CD4-positive, alpha-beta T cell treated with Interleukin-6 for 4 hours (primary cell): ENCODE data around the gene FBXO46.

Experiments used
- DNase-seq: peaks from one replicate; pipeline ENCODE4 v3.0.0-alpha.2; 2020; ENCODE audit warnings: mixed read lengths

Gene FBXO46, protein sequence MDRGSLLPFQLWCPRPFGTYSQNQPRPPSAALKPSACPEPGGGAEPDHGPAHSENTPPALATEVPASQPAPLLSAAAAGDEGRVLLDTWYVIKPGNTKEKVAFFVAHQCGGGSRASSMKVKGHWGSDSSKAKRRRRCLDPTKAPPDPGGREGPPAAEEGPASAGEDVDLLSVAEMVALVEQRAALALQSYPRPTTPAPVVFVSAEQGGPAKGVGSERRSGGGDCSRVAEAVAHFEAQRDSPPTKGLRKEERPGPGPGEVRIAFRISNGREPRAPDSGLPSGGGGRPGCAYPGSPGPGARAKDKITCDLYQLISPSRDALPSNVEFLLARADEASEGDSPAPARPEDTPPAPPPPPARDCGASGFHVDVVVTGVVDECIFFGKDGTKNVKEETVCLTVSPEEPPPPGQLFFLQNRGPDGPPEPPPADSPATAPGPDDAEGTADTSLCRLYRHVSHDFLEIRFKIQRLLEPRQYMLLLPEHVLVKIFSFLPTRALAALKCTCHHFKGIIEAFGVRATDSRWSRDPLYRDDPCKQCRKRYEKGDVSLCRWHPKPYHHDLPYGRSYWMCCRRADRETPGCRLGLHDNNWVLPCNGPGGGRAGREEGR

GRCh38 chr19:45730368-45731288 is at the start of gene FBXO46:
FBXO46 (minus strand) TSS chr19:45730896; CDS start chr19:45713495, 17,401 bp downstream.
- DNase-seq: peak; percentile 94

DNA sequence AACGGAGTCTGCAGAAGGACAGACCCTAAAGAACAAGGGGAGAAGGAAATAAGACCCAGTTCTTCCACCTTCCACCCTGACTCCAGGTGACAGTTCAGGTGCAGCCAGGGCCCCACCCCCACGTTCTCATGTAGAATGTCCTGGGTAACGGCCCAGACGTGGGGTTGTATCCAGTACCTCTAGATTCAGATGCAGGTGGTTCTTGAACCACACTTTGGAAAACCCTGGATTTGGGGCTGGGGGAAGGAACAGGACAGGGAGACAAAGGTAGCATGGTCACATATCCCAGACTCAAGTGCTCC is 49.4 kb upstream of the FBXO46 start:
- DNase-seq: no peak

GRCh38 chr19:45779231-45780145 is 48.8 kb upstream of the FBXO46 start:
- peak; percentile 77 for DNase-seq

DNA sequence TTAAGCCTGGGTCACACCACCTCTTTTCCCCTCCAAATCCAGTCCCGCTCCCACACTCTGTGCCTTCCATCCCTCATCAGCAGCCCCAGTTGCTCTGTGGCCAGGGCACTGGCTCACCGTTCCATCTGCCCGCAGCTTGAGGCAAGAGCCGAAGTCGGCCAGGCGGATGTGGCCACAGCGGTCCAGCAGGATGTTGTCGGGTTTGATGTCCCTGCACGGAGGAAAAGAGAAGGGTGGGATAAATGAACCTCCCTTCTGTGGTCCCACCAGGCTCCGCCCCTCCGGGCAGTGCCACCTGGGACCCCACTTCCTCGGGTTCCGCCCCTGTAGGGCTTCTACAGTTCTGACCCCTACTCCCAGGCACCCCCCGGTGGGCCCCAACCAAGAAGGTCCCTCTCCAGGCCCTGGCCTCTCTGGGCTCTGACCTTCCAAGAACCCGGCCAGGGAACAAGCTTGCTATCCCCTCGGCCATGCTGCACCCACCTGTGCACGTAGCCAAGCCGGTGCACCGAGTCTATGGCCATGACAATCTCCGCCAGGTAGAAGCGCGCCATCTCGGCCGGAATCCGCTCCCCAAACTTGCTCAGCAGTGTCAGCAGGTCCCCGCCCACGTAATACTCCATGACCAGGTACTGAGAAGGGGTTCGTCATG is 47.4 kb upstream of the FBXO46 start:
- no peak for DNase-seq

DNA sequence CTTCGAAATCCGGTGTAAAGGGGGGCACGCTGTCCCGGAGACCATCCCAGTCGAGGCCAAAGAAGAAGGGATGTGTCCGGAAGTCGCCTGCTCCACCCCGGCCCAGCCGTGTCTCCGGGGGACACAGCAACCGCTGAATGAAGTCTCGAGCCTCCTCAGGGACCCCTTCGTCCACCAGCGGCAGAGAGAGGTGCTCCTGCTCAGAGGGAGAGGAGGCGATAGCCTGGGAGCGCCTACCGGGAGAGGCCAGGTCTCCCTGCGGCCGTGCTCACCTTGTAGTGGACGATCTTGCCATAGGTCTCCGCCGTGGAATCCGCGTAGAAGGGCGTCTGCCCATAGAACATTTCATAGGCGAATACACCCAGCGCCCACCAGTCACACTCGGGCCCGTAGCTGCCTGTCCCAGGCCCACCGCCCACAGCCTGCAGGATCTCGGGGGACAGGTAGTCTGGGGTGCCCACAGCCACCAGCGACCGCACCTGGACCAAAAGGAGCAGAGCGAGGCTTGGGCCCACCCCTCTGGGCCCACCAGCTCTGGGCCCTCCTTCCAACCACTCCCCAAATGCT is 46.8 kb upstream of the FBXO46 start:
- no peak for DNase-seq

- DNase-seq: no peak
Measured at GRCh38 chr19:45774765-45775164, 44.1 kb upstream of the FBXO46 start.

- DNase-seq: no peak
Measured at GRCh38 chr19:45773384-45773783, 42.7 kb upstream of the FBXO46 start.

DNA sequence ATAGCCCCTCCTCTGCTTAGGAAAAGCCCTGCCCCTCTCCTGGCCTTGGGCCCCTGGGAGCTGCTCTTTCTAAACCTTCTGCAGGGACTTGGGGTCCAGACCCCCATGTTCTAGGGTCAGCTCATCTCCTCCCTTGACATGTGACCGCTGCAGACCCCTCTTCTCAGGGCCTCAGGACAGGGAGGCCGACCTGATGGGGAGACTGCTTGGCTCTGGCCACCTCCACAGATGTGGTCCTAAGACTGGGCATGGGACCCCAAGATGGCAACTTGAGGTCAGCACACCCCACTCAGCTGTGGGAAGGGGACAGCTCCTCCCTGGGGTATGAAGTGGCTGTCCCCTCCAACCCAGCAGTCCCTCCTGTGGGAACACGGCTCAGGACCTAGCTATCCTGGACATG is 42.2 kb upstream of the FBXO46 start:
- no peak for DNase-seq

DNA sequence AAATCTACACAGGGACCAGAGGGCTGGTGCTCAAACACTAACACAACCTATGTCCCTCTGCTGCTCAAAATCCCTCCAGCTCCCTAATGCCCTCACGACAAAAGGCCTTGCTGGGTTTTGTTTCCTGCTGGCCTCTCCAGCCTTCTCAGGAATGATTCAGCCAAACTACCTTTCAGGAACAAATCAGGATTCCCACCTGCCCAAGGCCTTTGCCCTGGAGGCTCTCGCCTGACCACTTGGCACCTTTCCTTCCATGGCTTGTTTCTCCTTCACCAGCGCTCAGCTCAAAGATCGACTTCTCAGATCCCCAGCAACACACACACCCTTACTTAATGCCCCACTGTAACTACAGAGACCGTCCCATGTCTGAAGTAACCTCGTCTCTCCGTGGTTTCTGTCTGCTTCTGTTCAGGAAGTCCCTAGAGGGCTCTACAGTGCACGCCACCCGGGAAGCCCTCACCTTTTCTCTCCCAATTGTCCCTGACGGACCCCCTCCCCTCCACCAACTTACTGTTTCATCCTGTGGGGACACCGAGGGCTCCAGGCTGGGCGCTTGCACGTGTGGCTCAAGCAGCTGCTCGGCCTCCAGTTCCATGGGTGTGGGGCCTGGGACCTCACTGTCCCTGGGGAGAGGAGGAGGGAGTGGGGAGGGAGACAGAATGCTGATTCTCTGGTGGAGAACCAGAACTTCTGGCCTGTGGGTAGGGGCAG is 41.6 kb upstream of the FBXO46 start:
- DNase-seq: no peak

- no peak for DNase-seq
Measured at GRCh38 chr19:45771311-45771933, 40.7 kb upstream of the FBXO46 start.

DNA sequence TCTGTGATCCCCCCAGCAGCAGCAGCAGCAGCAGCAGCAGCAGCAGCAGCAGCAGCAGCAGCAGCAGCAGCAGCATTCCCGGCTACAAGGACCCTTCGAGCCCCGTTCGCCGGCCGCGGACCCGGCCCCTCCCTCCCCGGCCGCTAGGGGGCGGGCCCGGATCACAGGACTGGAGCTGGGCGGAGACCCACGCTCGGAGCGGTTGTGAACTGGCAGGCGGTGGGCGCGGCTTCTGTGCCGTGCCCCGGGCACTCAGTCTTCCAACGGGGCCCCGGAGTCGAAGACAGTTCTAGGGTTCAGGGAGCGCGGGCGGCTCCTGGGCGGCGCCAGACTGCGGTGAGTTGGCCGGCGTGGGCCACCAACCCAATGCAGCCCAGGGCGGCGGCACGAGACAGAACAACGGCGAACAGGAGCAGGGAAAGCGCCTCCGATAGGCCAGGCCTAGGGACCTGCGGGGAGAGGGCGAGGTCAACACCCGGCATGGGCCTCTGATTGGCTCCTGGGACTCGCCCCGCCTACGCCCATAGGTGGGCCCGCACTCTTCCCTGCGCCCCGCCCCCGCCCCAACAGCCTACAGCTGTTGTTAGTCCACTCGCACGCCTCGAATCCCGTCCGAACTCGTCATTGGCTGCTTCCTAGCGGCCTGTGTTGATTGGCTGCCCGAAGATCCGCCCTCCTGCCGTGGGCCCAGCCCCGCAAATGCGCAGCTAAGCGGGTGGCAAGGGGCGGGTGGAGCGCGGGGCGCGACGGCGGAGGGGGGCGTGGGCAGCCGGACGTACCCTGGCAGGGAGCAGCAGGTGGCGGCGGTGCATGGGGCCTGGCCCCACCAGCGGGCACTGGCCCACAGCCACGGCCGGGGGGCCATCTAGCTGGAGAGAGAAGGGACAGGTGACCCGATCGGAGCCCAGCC is 39.8 kb upstream of the FBXO46 start:
- peak; percentile 92 for DNase-seq

GRCh38 chr19:45769821-45770191 is 39.1 kb upstream of the FBXO46 start:
- DNase-seq: no peak

DNA sequence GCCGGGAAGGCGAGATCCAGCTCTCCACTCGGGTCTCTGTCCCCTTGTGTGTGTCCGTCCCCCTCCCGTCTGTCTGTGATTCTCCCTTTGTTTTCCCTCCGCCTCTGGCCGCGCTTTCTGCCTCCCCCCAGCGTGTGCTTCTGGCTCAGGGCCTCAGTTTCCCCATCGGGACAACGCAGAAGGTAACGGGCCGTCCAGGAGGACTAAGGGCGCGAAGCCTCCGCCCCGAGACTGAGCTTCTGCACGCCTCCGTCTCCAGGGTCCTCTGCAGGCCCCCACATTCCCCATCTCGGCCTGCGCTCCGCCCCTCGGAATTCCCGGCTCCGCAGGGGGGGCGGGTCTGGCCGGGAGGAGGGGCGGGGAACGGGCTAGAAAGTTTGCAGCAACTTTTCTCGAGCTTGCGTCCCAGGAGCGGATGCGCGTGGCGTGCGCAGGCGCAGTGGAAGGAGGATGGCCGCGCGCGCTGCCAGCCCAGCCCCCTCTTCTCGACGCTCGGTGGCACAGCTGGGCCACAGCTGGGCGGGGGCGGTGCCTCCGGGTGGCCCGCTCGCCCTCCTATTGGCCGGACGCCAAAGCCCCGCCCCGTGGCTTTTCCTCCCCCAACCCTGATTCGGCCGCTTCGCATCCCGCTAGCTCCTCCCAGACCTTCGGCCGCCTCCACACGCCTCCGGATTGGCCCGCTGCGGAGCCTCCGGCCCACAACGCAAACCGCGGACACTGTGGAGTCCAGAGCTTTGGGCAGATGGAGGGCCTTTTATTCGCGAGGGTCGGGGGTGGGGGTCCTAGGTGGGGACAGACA is 38.5 kb upstream of the FBXO46 start, which contains the start of gene SIX5:
SIX5 (minus strand) TSS at position 269 of the 799 bp plus-strand sequence. CDS start 408 bp downstream, outside the sequence.
- DNase-seq: peak; percentile 94

- peak; percentile 49 for DNase-seq
Measured at GRCh38 chr19:45768655-45768983, 37.9 kb upstream of the FBXO46 start.

DNA sequence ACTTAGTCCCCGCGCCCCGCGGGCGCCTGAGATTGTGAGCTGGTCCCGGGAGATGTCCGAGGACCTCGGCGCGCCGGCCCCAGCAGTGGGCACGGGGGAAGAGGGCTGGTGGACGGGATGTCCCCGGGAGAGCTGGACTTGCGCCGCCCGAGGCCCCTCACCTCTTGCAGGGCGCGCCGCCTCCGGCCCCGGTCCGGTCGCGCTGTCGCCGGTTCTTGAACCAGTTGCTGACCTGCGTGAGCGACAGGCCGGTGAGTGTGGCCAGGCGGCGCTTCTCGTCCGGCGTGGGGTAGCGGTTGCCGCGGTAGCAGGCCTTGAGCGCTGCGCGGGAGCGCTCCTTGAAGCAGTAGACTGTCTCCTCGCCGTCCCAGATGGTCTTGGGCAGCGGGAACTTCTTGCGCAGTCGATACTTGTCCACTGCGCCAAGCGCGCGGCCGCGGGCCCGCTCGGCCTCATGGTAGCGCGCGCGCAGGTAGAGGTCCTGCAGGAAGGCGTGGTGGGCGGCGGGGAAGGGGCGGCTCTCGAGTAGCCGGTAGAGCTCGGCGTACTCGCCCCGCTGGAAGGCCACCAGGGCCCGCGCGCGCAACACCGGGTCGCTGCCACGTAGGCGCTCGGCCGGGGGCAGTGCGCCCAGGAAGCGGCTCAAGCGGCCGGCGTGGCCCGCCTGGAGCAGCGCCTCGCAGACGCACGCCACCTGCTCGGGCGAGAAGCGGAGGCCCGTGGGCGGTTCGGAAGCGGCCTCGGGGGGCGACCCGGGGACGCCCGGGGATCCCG is 37.4 kb upstream of the FBXO46 start:
- DNase-seq: peak; percentile 14

DNA sequence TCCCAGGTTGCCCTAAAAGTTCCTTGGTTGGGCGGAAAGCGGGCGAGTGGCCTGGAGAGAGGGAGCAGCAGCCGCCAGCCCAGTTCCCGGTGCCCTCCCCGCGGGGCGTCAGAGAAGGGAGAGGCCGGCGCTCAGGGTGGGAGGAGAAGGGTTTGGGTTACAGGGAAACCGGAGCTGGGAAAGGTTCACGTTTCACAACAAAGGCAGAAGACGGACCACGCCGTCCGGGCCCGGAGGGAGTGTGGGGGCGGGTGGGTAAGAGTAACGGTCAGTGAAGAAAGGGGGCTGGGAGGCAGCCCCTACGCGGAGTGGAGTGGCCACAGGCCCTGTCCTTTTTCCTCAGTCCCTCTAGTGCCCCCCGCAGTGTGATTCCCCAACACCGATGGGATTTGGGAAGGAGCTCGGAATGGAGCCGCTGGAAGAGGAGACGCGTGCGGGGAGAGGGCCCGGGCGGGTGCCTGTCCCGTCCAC is 36.7 kb upstream of the FBXO46 start:
- DNase-seq: no peak

DNA sequence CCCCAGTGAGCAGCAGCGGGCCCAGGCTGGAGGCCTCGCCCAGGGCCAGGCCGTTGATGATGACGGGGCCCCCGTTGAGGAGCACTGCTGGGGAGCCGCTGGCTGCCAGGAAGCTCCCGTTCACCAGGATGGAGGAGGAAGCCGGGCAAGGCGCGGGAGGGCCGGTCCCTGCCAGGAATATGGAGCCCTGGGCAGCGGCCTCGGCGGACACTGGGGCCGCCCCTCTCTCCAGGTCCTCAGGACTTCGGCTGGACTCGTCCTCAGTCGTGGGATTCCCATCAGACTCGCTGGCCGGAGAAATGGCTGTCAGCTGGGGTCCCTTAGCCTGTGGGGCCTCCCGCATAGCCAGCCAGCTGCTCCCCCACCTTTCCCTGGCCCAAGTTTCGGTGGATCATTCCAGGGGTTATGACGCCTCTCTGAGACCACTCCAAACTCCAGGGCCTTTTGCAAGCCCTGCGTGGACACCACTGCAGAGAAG is 36.2 kb upstream of the FBXO46 start:
- no peak for DNase-seq
